Neural crest cell (in vitro differentiated cells): ENCODE results near the gene MAGI2. TPM values are rescaled to one million over a fixed set of nuclear protein-coding genes. Genes with fewer than 3 reads are reported as not detected.
"Not testable (repeated sequence)": the region's sequence is repeated elsewhere in the genome, so short reads cannot be mapped to it uniquely, and the experiment has no call there.

Experiments
- DNase-seq: peaks from one replicate; pipeline ENCODE4 v3.0.0; 2021; ENCODE audit warnings: low read depth, mixed read lengths, low spot score
- H3K27ac Mint-ChIP-seq: one replicate; pipeline ENCODE4 v1.8.0; 2021; ENCODE audit warnings: mild to moderate bottlenecking, mixed read lengths; ENCODE audit not compliant: unreplicated experiment
- H3K27me3 Mint-ChIP-seq: 2 replicates; pipeline ENCODE4 v1.8.0; 2021; ENCODE audit warnings: low read depth, mild to moderate bottlenecking, mixed read lengths
- H3K36me3 Mint-ChIP-seq: 2 replicates; pipeline ENCODE4 v1.8.0; 2021; ENCODE audit warnings: low read depth, mild to moderate bottlenecking, mixed read lengths
- H3K4me1 Mint-ChIP-seq: 2 replicates; pipeline ENCODE4 v1.8.0; 2021; ENCODE audit warnings: mixed read lengths
- H3K4me3 Mint-ChIP-seq: one replicate; pipeline ENCODE4 v1.8.0; 2021; ENCODE audit warnings: mild to moderate bottlenecking, mixed read lengths
- H3K9me3 Mint-ChIP-seq: 2 replicates; pipeline ENCODE4 v1.8.0; 2021; ENCODE audit warnings: mixed read lengths
- CTCF ChIP-seq: fragments of 200-600 bp; sonication (generic); conservative IDR thresholded peaks from 2 replicates; pipeline ENCODE4 v1.5.0; 2021; ENCODE audit warnings: antibody characterized with exemption, mild to moderate bottlenecking
- total RNA-seq: library from RNA; stranded (reverse); gene quantifications from 2 replicates; pipeline ENCODE4 v1.2.1, GENCODE V29; 2021

Gene MAGI2
- total RNA-seq, 1 donor from 2014 or later, result 10.0 TPM

- H3K9me3 Mint-ChIP-seq, result no peaks in the 10 kb centered on the region
- H3K4me3 Mint-ChIP-seq, result no peak overlapping the region
- H3K4me1 Mint-ChIP-seq, result peaks cover 22% of the 10 kb centered on the region
- peak; percentile 45 for DNase-seq
- H3K27ac Mint-ChIP-seq, result no peak overlapping the region
- H3K36me3 Mint-ChIP-seq, result no peaks in the 10 kb centered on the region
- no peaks in the 10 kb centered on the region for H3K27me3 Mint-ChIP-seq
- peak; percentile 80 for TF ChIP-seq CTCF
Measured at GRCh38 chr7:78510580-78511188, 942.8 kb downstream of the MAGI2 start.

- H3K4me1 Mint-ChIP-seq, DNase-seq, H3K9me3 Mint-ChIP-seq, H3K27me3 Mint-ChIP-seq, H3K36me3 Mint-ChIP-seq, H3K27ac Mint-ChIP-seq, H3K4me3 Mint-ChIP-seq: not testable (repeated sequence)
Measured at GRCh38 chr7:78503301-78503700, 950.2 kb downstream of the MAGI2 start.

GRCh38 chr7:78501064-78501463 lies 952.4 kb downstream of the MAGI2 start:
- Mint-ChIP-seq H3K4me3 (no peak overlapping the region), H3K9me3 (no peaks in the 10 kb centered on the region), H3K4me1 (peaks cover 6% of the 10 kb centered on the region), H3K36me3 (peaks cover 2% of the 10 kb centered on the region), H3K27ac (no peak overlapping the region), H3K27me3 (no peaks in the 10 kb centered on the region)
- no peak for TF ChIP-seq CTCF
- no peak for DNase-seq

- no peak overlapping the region for H3K4me3 Mint-ChIP-seq
- H3K9me3 Mint-ChIP-seq, result no peaks in the 10 kb centered on the region
- H3K27ac Mint-ChIP-seq, result no peak overlapping the region
- no peak for DNase-seq
- H3K4me1 Mint-ChIP-seq, result peaks cover 8% of the 10 kb centered on the region
- no peak for TF ChIP-seq CTCF
- no peaks in the 10 kb centered on the region for H3K27me3 Mint-ChIP-seq
- H3K36me3 Mint-ChIP-seq, result peaks cover 2% of the 10 kb centered on the region
Measured at GRCh38 chr7:78499971-78500370, 953.5 kb downstream of the MAGI2 start.

- Mint-ChIP-seq H3K36me3 (peaks cover 2% of the 10 kb centered on the region), H3K4me3 (no peak overlapping the region), H3K9me3 (no peaks in the 10 kb centered on the region), H3K27me3 (no peaks in the 10 kb centered on the region), H3K27ac (no peak overlapping the region), H3K4me1 (peaks cover 8% of the 10 kb centered on the region)
- no peak for DNase-seq
- no peak for TF ChIP-seq CTCF
Measured at GRCh38 chr7:78499283-78499682, 954.2 kb downstream of the MAGI2 start.

GRCh38 chr7:78497728-78498427 lies 955.6 kb downstream of the MAGI2 start:
- H3K36me3 Mint-ChIP-seq, result peaks cover 2% of the 10 kb centered on the region
- peaks cover 8% of the 10 kb centered on the region for H3K4me1 Mint-ChIP-seq
- H3K4me3 Mint-ChIP-seq, result no peak overlapping the region
- H3K9me3 Mint-ChIP-seq, result no peaks in the 10 kb centered on the region
- TF ChIP-seq CTCF, result no peak
- no peak overlapping the region for H3K27ac Mint-ChIP-seq
- H3K27me3 Mint-ChIP-seq, result no peaks in the 10 kb centered on the region
- DNase-seq, result no peak
